NT2/D1 (cell line): ENCODE results near the gene TMEM214.

ENCODE experiments used
- DNase-seq: peaks from one replicate; pipeline ENCODE4 v3.0.0-alpha.2; 2011; ENCODE audit warnings: low read depth, low spot score
- H3K27me3 ChIP-seq: 2 replicates; pipeline ENCODE4 v1.6.0; 2011; ENCODE audit warnings: mild to moderate bottlenecking; ENCODE audit not compliant: insufficient read length, insufficient read depth
- H3K36me3 ChIP-seq: 2 replicates; pipeline ENCODE4 v1.6.1; 2011; ENCODE audit warnings: mild to moderate bottlenecking, low read length, mixed read lengths; ENCODE audit not compliant: insufficient read depth, insufficient read length
- H3K4me1 ChIP-seq: 2 replicates; pipeline ENCODE4 v1.5.1; 2011; ENCODE audit not compliant: insufficient read depth, insufficient read length
- H3K4me3 ChIP-seq: 2 replicates; pipeline ENCODE4 v1.5.1; 2011; ENCODE audit warnings: low read depth; ENCODE audit not compliant: insufficient read length
- H3K9ac ChIP-seq: 2 replicates; pipeline ENCODE4 v1.6.0; 2011; ENCODE audit warnings: low read depth; ENCODE audit not compliant: insufficient read length
- H3K9me3 ChIP-seq: 2 replicates; pipeline ENCODE4 v1.5.1; 2011; ENCODE audit warnings: mild to moderate bottlenecking, low read length; ENCODE audit not compliant: insufficient read depth
- SUZ12 ChIP-seq: IDR thresholded peaks from 2 replicates; pipeline ENCODE4 v1.6.1; 2011; ENCODE audit not compliant: insufficient read length, insufficient read depth; ENCODE audit errors: extremely low read depth
- YY1 ChIP-seq: IDR thresholded peaks from 2 replicates; pipeline ENCODE4 v1.6.1; 2011; ENCODE audit not compliant: insufficient read length, insufficient read depth
- ZNF274 ChIP-seq: IDR thresholded peaks from 2 replicates; pipeline ENCODE4 v1.6.1; 2011; ENCODE audit warnings: mild to moderate bottlenecking, low read depth, low read length

Gene TMEM214

GRCh38 chr2:27013738-27014137 is 19.0 kb upstream of the TMEM214 start:
- Histone ChIP-seq H3K9me3 (peaks cover 28% of the 10 kb centered on the region; the same call in 1 of the 2 replicates), H3K4me1 (peaks cover 3% of the 10 kb centered on the region), H3K36me3 (peaks cover 12% of the 10 kb centered on the region), H3K27me3 (no peaks in the 10 kb centered on the region), H3K4me3 (no peak overlapping the region), H3K9ac (no peak overlapping the region)
- no peak for DNase-seq
- no peak for TF ChIP-seq YY1
- no peak for TF ChIP-seq SUZ12
- TF ChIP-seq ZNF274: no peak

- Histone ChIP-seq H3K36me3 (peaks cover 12% of the 10 kb centered on the region), H3K9ac (no peak overlapping the region), H3K4me1 (peaks cover 3% of the 10 kb centered on the region), H3K4me3 (no peak overlapping the region), H3K9me3 (peaks cover 28% of the 10 kb centered on the region; the same call in 1 of the 2 replicates), H3K27me3 (no peaks in the 10 kb centered on the region)
- no peak for DNase-seq
- TF ChIP-seq SUZ12 (no peak), ZNF274 (no peak), YY1 (no peak)
Measured at GRCh38 chr2:27014771-27015433, 17.9 kb upstream of the TMEM214 start.

GRCh38 chr2:27016801-27017325 is 15.9 kb upstream of the TMEM214 start:
- TF ChIP-seq ZNF274 (no peak), YY1 (no peak), SUZ12 (no peak)
- H3K4me3 ChIP-seq: no peak overlapping the region
- peaks cover 12% of the 10 kb centered on the region for H3K36me3 ChIP-seq
- H3K27me3 ChIP-seq: no peaks in the 10 kb centered on the region
- H3K9me3 ChIP-seq: peaks cover 27% of the 10 kb centered on the region; the same call in 1 of the 2 replicates
- DNase-seq: peak; percentile 71
- no peak overlapping the region for H3K9ac ChIP-seq
- peaks cover 7% of the 10 kb centered on the region for H3K4me1 ChIP-seq

- TF ChIP-seq YY1: no peak
- TF ChIP-seq SUZ12: no peak
- no peak for TF ChIP-seq ZNF274
- DNase-seq: no peak
- H3K4me1 ChIP-seq: peaks cover 7% of the 10 kb centered on the region
- no peak overlapping the region for H3K9ac ChIP-seq
- peaks cover 18% of the 10 kb centered on the region for H3K36me3 ChIP-seq
- no peaks in the 10 kb centered on the region for H3K27me3 ChIP-seq
- H3K4me3 ChIP-seq: no peak overlapping the region
- peaks cover 15% of the 10 kb centered on the region; the same call in 1 of the 2 replicates for H3K9me3 ChIP-seq
Measured at GRCh38 chr2:27018142-27018541, 14.6 kb upstream of the TMEM214 start.

GRCh38 chr2:27019459-27019858 is 13.3 kb upstream of the TMEM214 start:
- TF ChIP-seq ZNF274: no peak
- TF ChIP-seq YY1: no peak
- no peak for TF ChIP-seq SUZ12
- Histone ChIP-seq H3K9me3 (peaks cover 2% of the 10 kb centered on the region; the same call in 1 of the 2 replicates), H3K4me3 (no peak overlapping the region), H3K9ac (no peak overlapping the region), H3K27me3 (no peaks in the 10 kb centered on the region), H3K36me3 (peaks cover 25% of the 10 kb centered on the region), H3K4me1 (peaks cover 9% of the 10 kb centered on the region)
- no peak for DNase-seq

GRCh38 chr2:27019931-27020855 is 12.6 kb upstream of the TMEM214 start:
- Histone ChIP-seq H3K4me3 (no peak overlapping the region), H3K9me3 (no peaks in the 10 kb centered on the region), H3K9ac (no peak overlapping the region), H3K4me1 (peaks cover 10% of the 10 kb centered on the region), H3K27me3 (no peaks in the 10 kb centered on the region), H3K36me3 (peaks cover 26% of the 10 kb centered on the region)
- no peak for DNase-seq
- no peak for TF ChIP-seq YY1
- TF ChIP-seq SUZ12: no peak
- TF ChIP-seq ZNF274: no peak
